HepG2 (cell line): ENCODE measurements around the gene SERINC5. TPM values are rescaled to one million over a fixed set of nuclear protein-coding genes. Genes with fewer than 3 reads are reported as not detected.

Experiments
- ATF2 ChIP-seq: sonication (generic); formaldehyde crosslinking; IDR thresholded peaks from 2 replicates; pipeline ENCODE4 v1.4.0; 2020; ENCODE audit warnings: missing genetic modification reagents
- MTA1 ChIP-seq: sonication (generic); formaldehyde crosslinking; IDR thresholded peaks from 2 replicates; pipeline ENCODE4 v1.4.0; 2020; ENCODE audit warnings: missing genetic modification reagents, mild to moderate bottlenecking, borderline replicate concordance
- MTA3 ChIP-seq: sonication (generic); formaldehyde crosslinking; IDR thresholded peaks from 2 replicates; pipeline ENCODE4 v1.4.0; 2020; ENCODE audit warnings: missing genetic modification reagents
- PREB ChIP-seq: sonication (generic); formaldehyde crosslinking; IDR thresholded peaks from 2 replicates; pipeline ENCODE4 v1.4.0; 2020; ENCODE audit warnings: missing genetic modification reagents
- TAF1 ChIP-seq: sonication (generic); formaldehyde crosslinking; IDR thresholded peaks from 2 replicates; pipeline ENCODE4 v1.4.0; 2020; ENCODE audit warnings: missing genetic modification reagents
- TBX2 ChIP-seq: sonication (generic); formaldehyde crosslinking; IDR thresholded peaks from 2 replicates; pipeline ENCODE4 v1.5.0; 2020; ENCODE audit warnings: missing genetic modification reagents, mild to moderate bottlenecking, borderline replicate concordance
- TSC22D2 ChIP-seq: sonication (generic); formaldehyde crosslinking; IDR thresholded peaks from 2 replicates; pipeline ENCODE4 v1.5.1; 2020; ENCODE audit warnings: missing genetic modification reagents, mild to moderate bottlenecking, borderline replicate concordance
- ZBTB25 ChIP-seq: IDR thresholded peaks from 2 replicates; pipeline ENCODE4 v1.6.1; 2018; ENCODE audit warnings: missing genetic modification reagents
- ZBTB38 ChIP-seq: sonication (generic); formaldehyde crosslinking; IDR thresholded peaks from 2 replicates; pipeline ENCODE4 v1.5.1; 2020; ENCODE audit warnings: mild to moderate bottlenecking, missing genetic modification reagents
- ZNF280D ChIP-seq: sonication (generic); formaldehyde crosslinking; IDR thresholded peaks from 2 replicates; pipeline ENCODE4 v1.5.1; 2020; ENCODE audit warnings: mild to moderate bottlenecking, missing genetic modification reagents
- ZNF441 ChIP-seq: sonication (generic); formaldehyde crosslinking; IDR thresholded peaks from 2 replicates; pipeline ENCODE4 v1.7.0; 2021; ENCODE audit warnings: missing genetic modification reagents, borderline replicate concordance
- ZNF564 ChIP-seq: sonication (generic); formaldehyde crosslinking; IDR thresholded peaks from 2 replicates; pipeline ENCODE4 v1.8.1; 2023; ENCODE audit warnings: mild to moderate bottlenecking, missing genetic modification reagents
- polyA plus RNA-seq, 8 experiments: library from polyadenylated mRNA; depleted of rRNA in 3 of 8; stranded (reverse) in 7 of 8; unstranded in 1 of 8; fragments of >200 nt; fragmentation: Illumina TruSeq in 4 of 8; extraction: Trizol in 4 of 8; gene quantifications; 2 replicates each; pipeline versions ENCODE4 v1.2.1 to v1.2.3, GENCODE V29; 2011 to 2016; ENCODE audit warnings: low read depth in 4 of 8, missing spikeins in 1 of 8, mixed read lengths in 1 of 8; ENCODE audit not compliant: insufficient read depth in 1 of 8
- total RNA-seq, 5 experiments: library from RNA; depleted of rRNA; stranded (reverse); fragments of >200 nt; fragmentation: Illumina TruSeq; extraction: Trizol; gene quantifications; 2 replicates each; pipeline ENCODE4 v1.2.3, GENCODE V29; 2016; ENCODE audit warnings: low read depth in 1 of 5

Gene SERINC5
- total and polyA plus RNA-seq, 2 of the 13 experiments (the other 11 are each of a cell fraction or from before 2014, with no cell fraction given): 17.3 to 22.8 TPM

- TF ChIP-seq ZNF280D (CRISPR knock-in tag) (no peak), TSC22D2 (CRISPR knock-in tag) (no peak), MTA3 (CRISPR knock-in tag) (no peak), PREB (CRISPR knock-in tag) (no peak), TBX2 (CRISPR knock-in tag) (no peak), ZNF564 (CRISPR knock-in tag) (no peak), MTA1 (CRISPR knock-in tag) (no peak), ZBTB25 (no peak), TAF1 (CRISPR knock-in tag) (no peak), ZNF441 (CRISPR knock-in tag) (no peak), ATF2 (CRISPR knock-in tag) (no peak), ZBTB38 (no peak)
Measured at GRCh38 chr5:80116000-80116399, 139.8 kb downstream of the SERINC5 start (continued).
